Panc1 (cell line): ENCODE results near the gene CFAP126.
"Not testable (repeated sequence)": the region's sequence is repeated elsewhere in the genome, so short reads cannot be mapped to it uniquely, and the experiment has no call there.

Experiments
- POLR2AphosphoS5 ChIP-seq: IDR thresholded peaks from 2 replicates; pipeline ENCODE4 v1.6.1; 2012; ENCODE audit warnings: mild to moderate bottlenecking, low read depth, low read length, moderate library complexity
- TF ChIP-seq, protein P1 (sequence below): fragments of 450-650 bp; IDR thresholded peaks from 2 replicates; pipeline ENCODE4 v1.5.1; 2017; ENCODE audit warnings: mild to moderate bottlenecking

DNA sequence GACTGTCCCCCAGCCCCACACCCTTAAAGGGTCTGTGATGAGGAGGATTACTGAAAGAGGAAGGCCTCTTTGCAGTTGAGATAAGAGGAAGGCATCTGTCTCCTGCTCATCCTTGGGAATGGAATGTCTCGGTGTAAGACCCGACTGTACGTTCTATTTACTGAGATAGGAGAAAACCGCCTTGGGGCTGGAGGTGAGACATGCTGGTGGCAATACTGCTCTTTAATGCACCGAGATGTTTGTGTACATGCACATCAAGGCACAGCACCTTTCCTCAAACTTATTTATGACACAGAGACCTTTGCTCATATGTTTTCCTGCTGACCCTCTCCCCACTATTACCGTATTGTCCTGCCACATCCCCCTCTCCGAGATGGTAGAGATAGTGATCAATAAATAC lies 45.4 kb upstream of the CFAP126 start:
- TF ChIP-seq, protein P1, sequence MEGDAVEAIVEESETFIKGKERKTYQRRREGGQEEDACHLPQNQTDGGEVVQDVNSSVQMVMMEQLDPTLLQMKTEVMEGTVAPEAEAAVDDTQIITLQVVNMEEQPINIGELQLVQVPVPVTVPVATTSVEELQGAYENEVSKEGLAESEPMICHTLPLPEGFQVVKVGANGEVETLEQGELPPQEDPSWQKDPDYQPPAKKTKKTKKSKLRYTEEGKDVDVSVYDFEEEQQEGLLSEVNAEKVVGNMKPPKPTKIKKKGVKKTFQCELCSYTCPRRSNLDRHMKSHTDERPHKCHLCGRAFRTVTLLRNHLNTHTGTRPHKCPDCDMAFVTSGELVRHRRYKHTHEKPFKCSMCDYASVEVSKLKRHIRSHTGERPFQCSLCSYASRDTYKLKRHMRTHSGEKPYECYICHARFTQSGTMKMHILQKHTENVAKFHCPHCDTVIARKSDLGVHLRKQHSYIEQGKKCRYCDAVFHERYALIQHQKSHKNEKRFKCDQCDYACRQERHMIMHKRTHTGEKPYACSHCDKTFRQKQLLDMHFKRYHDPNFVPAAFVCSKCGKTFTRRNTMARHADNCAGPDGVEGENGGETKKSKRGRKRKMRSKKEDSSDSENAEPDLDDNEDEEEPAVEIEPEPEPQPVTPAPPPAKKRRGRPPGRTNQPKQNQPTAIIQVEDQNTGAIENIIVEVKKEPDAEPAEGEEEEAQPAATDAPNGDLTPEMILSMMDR = not testable (repeated sequence)
- not testable (repeated sequence) for TF ChIP-seq POLR2AphosphoS5
